ENCODE data around the gene GRAMD1B.
A peak's percentile ranks its signal among the peaks of the same experiment; 100 is the strongest.

GRAMD1B gene

DNA sequence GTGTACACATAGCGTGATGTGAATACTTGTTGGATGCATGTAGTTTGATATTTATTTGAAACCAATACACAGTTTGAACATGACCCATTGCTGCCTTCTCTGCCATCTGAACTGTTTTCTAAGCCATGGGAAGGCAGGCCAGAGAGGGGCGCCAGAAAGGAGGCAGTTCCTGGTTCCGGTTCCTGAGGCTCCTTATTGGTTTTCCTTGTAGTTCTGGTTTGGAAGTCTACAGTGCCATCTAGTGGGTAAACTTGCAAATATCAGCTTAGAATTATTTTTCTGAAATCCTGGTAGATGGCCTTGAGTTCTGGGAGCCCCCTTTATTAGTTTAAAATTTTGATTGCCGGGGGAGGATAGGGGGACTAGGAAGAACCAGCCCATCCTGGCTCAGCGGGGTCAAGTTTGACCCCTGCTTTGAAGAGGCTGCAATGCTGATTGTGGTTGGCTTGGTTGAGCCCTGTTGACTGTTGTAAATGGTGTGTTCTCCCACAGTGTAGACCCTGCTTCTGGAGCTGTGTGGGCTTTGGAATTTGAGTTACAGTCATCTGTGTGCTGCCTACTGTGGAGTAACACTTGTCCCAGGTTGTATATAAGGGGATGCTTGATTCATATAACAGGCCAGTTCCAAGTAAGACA lies 48.4 kb downstream of the GRAMD1B start:
- peak; percentile 81 for DNase-seq

DNA sequence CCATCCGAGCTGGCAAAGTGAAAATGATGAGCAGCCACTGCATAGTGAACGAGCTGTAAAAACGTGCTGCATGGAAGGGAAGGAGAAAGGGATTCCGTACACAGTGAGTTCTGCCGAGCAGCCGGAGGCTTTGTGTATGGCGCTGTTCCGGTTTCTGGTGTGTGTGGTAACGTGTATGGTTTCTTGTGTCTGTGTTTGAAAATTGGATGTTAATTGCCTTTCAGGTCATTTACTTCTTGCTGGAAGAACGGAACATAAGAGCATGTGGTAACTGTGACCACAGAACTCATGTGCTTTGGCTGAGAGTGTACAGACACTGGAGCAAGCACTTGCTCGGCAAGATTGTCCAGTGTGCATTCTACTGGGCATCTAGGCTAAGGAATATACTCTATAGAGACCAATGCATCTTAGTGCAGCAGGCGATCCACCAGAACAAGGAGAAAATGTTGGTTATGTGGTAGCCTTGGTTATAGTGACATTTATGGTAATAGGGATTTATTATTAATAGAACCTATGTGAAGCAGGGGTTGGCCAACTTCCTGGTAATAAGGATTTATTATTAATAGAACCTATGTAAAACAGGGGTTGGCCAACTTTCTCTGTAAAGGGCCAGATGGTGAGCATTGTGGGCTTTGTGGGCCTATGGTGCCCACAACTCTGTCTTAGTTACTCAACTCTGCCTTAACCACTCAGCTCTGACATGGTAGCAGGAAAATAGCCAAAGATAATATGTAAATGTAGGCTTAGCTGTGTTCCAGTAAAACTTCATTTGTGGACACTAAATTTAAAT lies 49.2 kb downstream of the GRAMD1B start:
- no peak for DNase-seq

DNA sequence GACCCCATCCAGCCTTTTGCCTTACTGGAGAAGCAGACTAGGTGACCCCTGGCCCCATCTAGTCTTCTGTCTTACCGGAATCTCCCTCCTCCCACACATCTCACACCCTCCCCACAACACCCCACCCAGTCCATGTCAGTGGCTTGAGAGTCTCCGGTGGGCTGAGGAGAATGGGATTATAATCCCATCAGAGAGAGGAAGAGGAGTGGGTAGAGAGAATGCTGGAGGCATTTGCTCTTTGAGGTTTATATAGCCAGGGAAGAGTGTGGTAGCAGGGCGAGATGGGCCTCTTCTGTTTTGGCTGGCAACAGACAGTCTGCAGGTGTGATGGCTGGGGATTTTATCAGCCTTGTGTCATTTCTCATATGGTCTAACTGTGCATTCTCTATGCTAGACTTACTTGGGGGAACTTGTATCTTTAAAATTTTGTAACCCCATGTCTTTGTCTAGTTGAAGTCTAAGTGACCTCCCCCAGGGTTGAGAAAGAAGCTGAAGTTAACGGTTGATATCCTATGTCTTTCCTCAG lies 50.3 kb downstream of the GRAMD1B start:
- no peak for DNase-seq

DNA sequence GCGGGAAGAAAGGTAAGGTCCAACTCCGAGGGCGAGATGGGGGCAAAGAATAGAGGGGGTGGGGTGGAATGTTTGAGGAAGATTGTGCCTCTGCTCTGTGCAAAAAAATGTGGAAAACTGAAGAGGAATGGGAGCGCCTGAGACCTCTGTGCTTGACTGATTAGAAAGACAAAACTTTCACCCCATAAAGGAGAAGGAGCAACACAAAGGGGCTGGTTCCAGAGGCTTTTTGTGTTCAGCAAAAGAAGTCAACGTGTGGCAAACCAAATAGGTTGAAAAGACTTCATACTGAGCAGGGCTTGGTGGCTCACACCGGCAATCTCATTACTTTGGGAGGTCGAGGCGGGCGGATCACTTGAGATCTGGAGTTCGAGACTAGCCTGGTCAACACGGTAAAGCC lies 50.8 kb downstream of the GRAMD1B start:
- DNase-seq, result no peak

DNA sequence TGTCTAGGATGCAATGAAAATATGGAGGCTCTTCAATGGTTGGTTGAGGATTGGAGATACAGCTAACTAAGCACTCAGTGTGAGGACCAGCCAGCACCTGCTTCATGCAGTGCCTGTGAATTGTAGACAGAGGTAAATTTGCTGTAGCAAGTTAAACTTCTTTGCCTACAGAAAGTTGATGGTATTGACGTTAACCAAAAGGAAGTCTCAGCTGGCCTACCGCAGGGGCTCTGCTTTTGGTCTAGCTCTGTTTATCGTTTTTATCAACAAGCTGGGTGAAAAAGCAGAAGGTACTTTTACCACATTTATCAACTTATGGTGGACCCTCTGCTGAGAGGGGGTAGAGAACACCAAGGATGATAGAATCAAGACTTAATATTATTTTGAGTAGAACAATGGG lies 51.6 kb downstream of the GRAMD1B start:
- no peak for DNase-seq

DNA sequence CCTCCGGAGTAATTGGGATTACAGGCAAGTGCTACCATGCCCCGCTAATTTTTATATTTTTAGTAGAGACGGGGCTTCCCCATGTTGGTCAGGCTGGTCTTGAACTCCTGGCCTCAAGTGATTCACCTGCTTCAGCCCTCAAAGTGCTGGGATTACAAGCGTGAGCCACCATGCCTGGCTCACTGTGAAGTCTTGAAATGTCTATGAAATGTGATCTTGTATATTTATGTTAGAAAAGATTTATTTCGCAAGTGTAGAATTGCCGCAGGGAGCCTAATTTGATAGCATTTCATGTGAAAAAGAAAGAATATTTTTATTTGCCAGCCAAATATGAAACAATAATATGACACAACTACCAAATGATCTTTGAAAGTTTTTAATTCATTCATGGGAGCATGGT lies 52.1 kb downstream of the GRAMD1B start:
- DNase-seq, result no peak

DNA sequence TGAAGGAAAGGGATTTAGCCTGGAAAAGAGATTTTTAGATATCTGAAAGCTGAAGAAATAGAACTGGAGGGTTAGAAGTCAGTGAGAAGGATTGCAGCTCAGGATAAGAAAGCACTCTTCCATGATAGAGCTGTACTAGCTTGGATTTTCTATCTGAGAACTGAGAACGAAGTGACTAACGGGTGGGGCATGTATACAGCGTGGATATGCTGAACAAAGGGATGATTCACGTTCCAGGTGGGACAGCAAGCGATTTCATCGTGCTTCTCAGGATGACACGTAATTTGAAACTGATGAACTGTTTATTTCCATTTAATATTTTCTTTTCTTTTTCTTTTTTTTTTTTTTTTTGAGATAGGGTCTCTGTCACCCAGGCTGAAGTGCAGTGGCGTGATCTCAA lies 53.0 kb downstream of the GRAMD1B start:
- DNase-seq, result no peak

DNA sequence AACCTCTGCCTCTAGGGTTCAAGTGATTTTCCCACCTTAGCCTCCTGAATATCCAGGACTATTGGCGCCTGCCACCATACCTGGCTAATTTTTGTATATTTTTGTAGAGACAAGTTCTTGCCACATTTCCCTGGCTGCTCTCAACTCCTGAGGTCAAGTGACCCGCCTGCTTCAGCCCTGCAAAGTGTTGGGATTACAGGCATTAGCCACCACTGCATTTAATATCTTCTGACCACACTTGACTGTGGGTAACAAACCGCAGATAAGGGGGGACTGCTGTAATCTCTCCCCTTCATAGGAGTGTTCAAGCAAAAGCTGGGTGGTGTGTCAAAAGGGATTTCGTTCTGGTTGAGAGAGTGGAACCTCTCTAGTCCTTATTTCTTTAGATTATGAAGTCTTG lies 53.4 kb downstream of the GRAMD1B start:
- DNase-seq, result no peak

DNA sequence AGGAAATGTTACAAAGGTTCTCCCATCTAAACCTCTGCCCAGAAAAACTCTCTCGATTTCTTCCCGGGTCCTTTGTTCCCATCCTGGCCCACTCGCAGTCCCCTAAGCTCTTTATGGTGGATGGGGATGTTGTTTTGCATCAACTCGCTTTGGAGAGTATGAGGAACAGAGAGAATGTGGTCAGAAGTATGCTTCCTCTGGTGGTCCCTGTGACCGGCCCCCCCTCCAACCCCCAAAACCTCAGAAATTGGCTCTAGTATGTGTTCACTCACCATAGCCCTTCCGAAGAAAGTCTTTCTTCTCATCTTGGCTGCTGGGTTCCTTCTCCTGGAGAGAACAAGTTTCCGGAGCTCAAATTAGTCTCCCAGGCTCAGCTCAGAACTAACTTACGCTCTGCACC lies 54.4 kb downstream of the GRAMD1B start:
- no peak for DNase-seq

DNA sequence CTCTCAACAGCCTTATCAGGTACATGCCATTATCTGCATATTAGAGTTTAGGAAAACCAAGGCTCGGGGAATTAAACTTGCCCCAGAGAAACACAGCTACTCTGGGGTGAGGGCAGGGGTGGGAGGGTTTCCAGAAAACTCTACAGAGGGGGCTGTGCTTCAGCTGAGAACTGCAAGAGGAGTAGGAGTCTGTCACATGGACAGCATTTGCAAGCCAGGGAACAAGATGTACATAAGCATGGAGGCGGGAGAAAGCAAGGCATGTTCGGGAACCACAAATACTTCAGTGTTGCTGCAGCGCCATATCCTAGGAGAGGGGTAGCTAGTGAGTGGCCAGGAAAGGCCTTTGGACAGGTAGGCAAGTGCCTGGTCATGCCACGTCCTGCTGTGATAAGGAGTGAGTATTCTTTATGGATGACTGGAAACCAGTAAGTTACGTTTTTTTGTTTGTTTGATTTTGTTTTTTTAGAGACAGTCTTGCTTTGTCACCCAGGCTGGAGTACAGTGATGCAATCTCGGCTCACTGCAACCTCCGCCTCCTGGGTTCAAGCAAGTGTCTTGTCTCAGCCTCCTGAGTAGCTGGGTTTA lies 57.2 kb downstream of the GRAMD1B start:
- DNase-seq, result no peak

DNA sequence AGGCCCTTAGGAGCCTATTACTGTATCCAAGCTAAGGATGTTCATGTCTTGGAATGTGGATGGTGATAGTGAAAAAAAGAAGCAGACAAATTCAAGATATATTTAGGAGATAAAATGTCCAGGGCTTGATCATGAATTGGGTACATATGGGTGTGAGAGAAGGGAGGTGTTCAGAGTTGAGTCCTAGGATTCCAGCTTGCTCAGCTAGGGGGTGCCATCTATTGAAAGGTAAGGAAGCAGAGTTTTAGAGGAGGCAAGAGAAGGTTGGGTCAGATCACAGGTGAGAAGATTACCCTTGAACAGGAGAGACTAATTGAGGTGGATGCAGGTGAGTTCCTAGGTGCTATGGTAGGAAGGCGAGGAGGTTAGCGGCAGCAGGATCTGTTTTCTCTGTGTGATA lies 60.5 kb downstream of the GRAMD1B start:
- DNase-seq, result no peak

DNA sequence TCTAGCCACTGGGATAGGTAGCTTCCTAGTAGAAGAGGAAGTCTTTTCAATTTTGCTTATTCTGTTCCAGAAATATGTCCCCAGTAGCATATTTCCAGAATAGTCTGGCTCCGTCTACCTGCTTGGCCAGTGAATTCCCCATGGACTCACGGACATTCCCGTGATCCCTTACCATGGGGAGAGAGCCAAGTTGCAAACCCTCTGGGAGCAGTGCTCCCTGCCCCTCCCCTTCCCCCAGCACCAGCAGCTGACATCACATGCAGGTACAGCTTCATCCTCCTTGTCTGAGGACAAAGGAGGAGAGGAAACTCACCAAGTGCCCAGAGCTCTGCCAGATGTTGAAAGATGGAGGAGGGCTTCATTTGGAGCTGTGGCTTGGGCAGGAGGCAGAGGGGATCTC lies 61.2 kb downstream of the GRAMD1B start:
- DNase-seq, result no peak

DNA sequence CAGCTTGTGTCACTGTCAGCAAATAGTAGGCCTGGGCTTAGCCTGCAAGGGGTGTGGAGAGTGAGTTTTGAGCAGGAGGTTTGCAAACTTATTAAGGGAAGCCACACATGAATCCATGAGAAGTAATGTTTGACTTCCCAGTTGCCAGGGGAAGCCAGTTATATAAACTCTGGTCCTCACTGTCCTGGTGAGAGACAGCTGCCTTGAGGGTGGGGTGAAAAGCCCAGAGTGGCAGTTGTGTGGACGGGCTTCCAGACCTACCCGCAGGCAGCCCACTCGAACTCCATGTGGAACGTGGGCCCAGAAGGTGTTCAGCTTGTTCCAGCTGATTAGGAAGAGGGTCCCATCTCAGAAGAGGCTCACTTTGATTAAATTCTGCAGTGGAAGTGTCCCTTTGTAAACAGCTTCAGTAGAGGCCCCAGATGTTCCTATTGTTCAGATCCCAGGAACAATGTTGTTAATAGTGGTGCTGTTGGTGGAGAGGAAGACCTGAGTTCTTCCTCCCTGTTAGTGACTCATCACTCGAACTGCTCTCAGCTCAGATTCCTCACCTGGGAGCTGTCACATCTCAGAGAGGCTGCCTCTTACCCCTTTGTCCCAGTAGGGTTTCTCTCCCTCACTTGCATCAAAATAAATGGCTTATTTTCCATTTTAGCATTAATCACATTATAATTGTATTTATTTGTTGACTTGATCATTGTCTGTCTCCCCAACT lies 63.4 kb downstream of the GRAMD1B start:
- DNase-seq, result no peak

DNA sequence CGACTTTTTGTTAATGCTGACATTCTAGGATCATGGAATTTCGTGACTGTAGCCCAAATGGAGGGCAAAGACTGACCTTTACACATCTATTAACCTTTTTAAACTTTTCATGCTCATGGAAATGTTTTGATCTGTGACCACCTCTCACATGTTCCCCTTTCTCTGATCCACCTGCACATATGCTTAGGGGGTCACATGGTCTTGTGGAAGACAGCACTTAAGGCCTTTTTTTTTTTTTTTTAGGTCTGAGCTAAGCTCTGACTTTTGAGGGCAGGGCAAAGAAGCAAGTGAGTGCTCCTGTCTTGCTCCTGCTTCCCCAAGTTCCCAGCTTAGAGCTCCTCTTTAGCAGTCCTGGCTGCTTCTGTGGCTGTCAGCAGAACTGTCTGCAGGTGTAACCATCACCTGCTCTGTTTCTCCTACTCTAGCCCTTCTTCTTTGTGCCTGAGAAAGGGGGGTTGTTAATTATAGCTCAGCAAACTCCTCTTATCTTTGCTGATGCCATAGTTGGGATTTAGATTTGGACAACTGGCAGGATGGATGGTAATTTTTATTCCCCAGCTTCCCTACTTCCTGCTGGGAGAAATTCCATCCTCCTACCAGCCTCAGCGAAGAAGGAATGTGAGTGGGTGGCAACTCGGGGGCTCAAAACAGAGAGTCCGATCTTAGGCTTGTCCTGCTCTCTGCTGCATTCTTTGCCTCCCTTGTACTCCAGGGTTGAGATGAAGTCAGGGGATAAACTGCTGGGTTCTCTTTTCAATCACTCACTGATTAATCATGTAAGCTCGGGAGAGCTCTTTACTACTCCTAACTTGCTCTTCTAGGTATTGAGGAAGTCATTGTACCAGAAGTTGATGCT lies 64.4 kb downstream of the GRAMD1B start:
- DNase-seq, result no peak

DNA sequence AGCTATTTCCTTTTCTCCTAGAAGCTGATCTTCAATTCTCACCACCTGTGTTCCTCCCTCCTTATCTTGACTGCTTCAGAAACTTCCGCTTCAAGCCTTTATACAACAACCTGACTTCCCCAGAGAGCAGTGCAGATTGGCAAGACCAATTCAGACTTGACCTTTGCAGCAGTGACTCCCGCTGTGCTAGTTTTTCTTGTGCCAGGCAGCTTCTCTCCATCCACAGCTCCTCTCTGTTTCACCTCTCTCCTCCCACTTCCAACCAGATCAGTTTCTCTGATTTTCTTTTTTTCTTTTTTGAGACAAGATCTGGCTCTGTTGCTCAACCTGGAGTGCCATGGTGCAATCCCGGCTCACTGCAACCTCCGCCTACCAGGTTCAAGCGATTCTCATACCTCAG lies 74.3 kb downstream of the GRAMD1B start:
- no peak for DNase-seq

DNA sequence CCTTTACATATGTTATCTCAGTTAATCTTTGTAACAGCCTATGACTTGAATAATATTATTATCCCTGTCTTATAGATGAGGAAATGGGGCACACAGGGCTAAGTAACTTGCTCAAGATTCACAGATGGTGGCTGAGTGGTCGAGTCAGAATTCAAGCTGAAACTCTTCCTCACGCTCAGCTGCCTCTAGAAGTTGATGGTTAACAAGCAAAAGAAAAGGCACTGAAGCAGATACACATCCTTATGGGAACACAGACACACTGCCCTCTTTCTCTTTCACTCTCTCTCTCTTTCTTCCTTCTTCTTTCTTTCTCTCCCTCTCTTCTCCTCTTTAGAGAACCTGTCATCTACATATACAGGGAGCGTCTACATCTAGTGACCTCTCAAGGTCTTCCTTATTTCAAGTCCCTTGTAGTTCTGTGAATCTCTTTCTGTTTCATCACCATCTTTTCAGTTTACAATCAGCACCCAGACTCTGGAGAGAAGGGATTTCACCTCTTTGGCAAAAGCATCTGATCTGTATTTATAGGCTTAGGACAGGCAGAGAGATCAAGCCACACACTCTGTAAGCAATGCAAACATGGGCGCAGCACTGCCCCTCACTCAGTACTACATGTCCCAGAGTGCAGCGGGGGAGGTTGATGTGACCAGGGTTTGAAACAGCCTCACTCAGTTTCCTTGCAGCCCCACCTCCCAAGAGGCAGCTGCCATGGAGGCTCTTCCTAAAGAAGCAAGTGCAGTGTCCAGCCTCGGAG lies 75.7 kb downstream of the GRAMD1B start:
- no peak for DNase-seq

DNA sequence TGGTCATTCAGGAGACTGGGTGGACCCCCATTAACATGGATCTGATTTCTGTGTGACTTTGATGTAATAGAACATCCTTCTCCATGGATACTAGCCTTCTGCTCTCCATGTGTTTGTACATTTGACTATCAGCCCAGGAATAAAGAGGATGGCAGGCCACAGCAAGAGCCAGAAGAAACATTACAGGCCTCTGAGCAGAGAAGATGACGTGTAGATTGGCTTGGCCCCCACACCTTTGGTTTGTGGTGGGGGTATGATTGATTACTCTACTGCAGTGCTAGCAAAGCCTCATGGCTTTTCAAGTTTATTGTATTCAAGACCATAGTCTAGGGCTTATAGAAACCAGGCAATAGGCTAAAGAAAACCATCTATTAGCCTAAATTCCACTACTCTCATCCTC lies 77.0 kb downstream of the GRAMD1B start:
- DNase-seq, result no peak

DNA sequence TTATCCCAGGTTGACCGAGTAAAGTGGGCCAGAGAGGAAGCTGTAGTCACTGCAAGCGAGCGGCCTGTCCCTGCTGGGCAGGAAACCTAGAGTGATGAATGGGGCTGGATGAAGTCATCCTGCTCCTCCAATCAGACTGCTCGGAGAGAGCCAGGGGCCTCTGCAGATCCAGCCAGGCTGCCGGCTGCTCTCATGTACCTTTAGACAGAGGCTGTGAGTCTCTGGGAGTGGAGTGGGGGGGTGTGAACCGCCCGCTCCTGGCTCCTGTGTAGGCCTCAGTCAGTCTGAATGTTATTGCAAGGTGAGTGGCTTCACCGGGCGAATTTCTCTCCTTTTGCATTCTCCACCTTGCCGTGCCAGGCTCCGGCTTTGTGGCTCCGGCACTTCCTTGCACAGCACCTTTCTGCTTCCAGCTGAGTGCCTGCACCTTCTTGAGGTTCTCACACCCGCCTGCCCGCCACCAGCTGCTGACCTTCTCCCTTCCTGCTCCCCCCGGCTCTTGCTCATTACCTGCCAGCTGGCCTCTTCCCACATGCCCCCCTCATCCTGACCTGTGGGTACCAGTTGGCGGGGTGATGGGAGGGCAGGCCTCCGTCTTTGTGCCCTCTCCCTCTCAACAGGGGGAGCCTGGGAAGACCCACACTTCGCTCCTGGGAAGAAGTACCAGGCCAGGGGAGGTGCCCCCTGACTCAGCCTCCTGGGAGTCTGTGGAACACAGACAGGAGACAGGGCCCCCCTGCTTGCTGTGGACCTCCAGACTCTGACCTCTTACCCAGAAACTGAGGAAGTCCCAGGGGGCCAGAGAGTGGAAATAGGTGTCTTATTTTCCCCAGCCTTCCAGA lies 79.9 kb downstream of the GRAMD1B start:
- no peak for DNase-seq

DNA sequence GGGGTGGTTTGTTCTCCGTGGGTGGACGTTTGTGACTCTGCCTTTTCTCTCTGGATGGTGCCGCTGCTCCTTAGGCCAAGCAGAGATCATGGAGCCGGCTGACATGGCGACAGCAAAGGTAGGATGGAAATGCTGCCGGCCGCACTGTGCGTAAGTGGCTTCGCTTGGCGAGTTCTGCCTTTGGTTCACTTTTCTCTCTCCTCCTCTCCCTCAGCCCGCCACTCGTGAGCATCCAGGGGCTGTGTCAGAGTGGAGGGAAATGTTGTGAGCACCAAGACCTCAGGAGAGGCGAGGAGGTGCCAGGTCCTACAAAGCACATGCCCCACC lies 80.5 kb downstream of the GRAMD1B start:
- DNase-seq, result no peak

DNA sequence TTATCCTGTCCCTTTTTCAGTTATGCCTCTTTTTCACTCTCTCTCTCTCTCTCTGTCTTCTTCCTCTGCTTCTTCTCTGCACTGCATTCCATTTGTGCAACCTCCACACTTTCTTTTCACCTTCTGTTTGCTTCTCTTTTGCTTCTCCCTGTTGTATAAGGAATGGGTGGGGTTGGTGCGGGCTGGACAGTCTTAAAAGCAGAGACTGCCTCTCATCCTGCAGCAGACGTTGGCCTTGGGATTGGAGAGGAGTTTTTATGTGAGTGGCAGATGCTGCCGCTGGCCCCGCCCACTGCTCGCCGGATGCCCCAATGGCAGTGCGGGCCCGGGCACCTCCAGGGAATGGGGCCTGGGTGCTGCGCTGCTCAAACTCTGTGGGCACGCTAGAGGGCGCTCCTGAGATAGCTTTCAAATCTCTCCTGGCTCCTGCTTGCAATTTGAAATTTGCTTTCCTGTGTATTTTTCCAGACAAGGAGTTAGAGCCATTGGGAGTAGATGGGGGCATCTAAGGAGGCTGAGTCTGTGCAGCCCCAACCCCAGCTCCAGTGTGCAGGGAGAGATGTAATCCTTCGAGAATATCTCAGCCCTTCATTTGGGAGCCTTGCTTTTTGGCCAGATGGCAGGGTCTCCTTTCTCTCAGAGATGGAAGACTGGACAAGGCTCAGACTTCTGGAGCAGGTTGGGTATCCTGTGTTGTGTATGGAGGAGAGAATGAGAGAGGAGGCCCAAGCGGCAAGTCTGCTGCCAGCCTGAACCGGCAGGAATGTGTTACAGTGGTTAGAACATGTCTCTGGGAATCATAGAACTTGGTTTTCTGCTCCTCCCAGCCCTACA lies 81.2 kb downstream of the GRAMD1B start:
- peak; percentile 84 for DNase-seq
